HG02798 (cell line): ENCODE results near the gene OR1J4.

Experiments used
- ATAC-seq: cut with Tn5 transposase; IDR thresholded peaks from one replicate; pipeline ENCODE4 v1.9.1; 2021; ENCODE audit warnings: mild to moderate bottlenecking; ENCODE audit not compliant: unreplicated experiment, poor library complexity

The OR1J4 gene

GRCh38 chr9:122567901-122568300 is 49.0 kb downstream of the OR1J4 start:
- no peak for ATAC-seq
